K562 (cell line): ENCODE data around the gene KCNK4. TPM values are rescaled to one million over a fixed set of nuclear protein-coding genes. Genes with fewer than 3 reads are reported as not detected.

Experiments
- ARHGAP35 ChIP-seq: fragments of 450-650 bp; IDR thresholded peaks from 2 replicates; pipeline ENCODE4 v1.6.1; 2018; ENCODE audit not compliant: partially characterized antibody
- ARID1B ChIP-seq: fragments of 450-650 bp; IDR thresholded peaks from 2 replicates; pipeline ENCODE4 v1.6.1; 2016; ENCODE audit warnings: antibody characterized with exemption, mild to moderate bottlenecking, inconsistent platforms
- BCL6 ChIP-seq: fragments of 250-450 bp; sonication (Bioruptor Pico); IDR thresholded peaks from 2 replicates; pipeline ENCODE4 v1.4.0; 2020
- DPF2 ChIP-seq: fragments of 450-650 bp; IDR thresholded peaks from 2 replicates; pipeline ENCODE4 v1.6.1; 2016
- EP400 ChIP-seq: fragments of 450-650 bp; IDR thresholded peaks from 2 replicates; pipeline ENCODE4 v1.6.1; 2017; ENCODE audit warnings: antibody characterized with exemption, mild to moderate bottlenecking, moderate library complexity
- ETV6 ChIP-seq, 3 experiments: fragments of 150-350 bp in 1 of 3; sonication (generic) in 1 of 3; formaldehyde crosslinking in 1 of 3; IDR thresholded peaks; 2 replicates each; pipeline versions ENCODE4 v1.6.1 to v1.8.0; 2014 to 2022; ENCODE audit warnings: borderline replicate concordance in 2 of 3, low read depth in 2 of 3, antibody characterized with exemption in 1 of 3, low read length in 1 of 3, mild to moderate bottlenecking in 1 of 3, missing genetic modification reagents in 1 of 3
- GABPB2 ChIP-seq: fragments of 250-450 bp; sonication (Bioruptor Pico); conservative IDR thresholded peaks from 2 replicates; pipeline ENCODE4 v1.5.1; 2021; ENCODE audit warnings: mild to moderate bottlenecking
- GATAD2B ChIP-seq: fragments of 450-650 bp; IDR thresholded peaks from 2 replicates; pipeline ENCODE4 v1.6.1; 2017; ENCODE audit warnings: mild to moderate bottlenecking, borderline replicate concordance
- HLTF ChIP-seq: fragments of 450-650 bp; IDR thresholded peaks from 2 replicates; pipeline ENCODE4 v1.6.1; 2016
- KAT7 ChIP-seq: sonication (generic); formaldehyde crosslinking; IDR thresholded peaks from 2 replicates; pipeline ENCODE4 v1.8.0; 2022; ENCODE audit warnings: missing genetic modification reagents, mild to moderate bottlenecking, borderline replicate concordance
- KDM1A ChIP-seq, 2 experiments: fragments of 450-650 bp; IDR thresholded peaks; 2 replicates each; pipeline ENCODE4 v1.6.1; 2016; ENCODE audit warnings: mild to moderate bottlenecking in 2 of 2
- KLF13 ChIP-seq: fragments of 450-650 bp; IDR thresholded peaks from 2 replicates; pipeline ENCODE4 v1.6.1; 2016; ENCODE audit warnings: missing genetic modification characterization, low read depth, mild to moderate bottlenecking, missing compliant biosample characterization, moderate library complexity, borderline replicate concordance
- MTA1 ChIP-seq: fragments of 450-650 bp; IDR thresholded peaks from 2 replicates; pipeline ENCODE4 v1.6.1; 2017; ENCODE audit warnings: borderline replicate concordance
- NR2C2 ChIP-seq, 2 experiments: fragments of 200-800 bp in 1 of 2; sonication (Bioruptor generic) in 1 of 2; sonication (generic) in 1 of 2; formaldehyde crosslinking in 1 of 2; IDR thresholded peaks; 2 replicates each; pipeline versions ENCODE4 v1.6.1 to v1.8.0; 2016 to 2022; ENCODE audit warnings: mild to moderate bottlenecking in 1 of 2, missing compliant biosample characterization in 1 of 2, missing genetic modification characterization in 1 of 2, missing genetic modification reagents in 1 of 2
- SMARCC2 ChIP-seq: fragments of 450-650 bp; IDR thresholded peaks from 2 replicates; pipeline ENCODE4 v1.6.1; 2017; ENCODE audit warnings: antibody characterized with exemption, moderate library complexity, mild to moderate bottlenecking, low read depth
- SRSF7 ChIP-seq: fragments of 200-400 bp; formaldehyde crosslinking; optimal IDR thresholded peaks from 2 replicates; pipeline ENCODE3; 2017; ENCODE audit warnings: mild to moderate bottlenecking, low read depth, low read length
- TEAD1 ChIP-seq, 2 experiments: fragments of 450-650 bp in 1 of 2; sonication (generic) in 1 of 2; formaldehyde crosslinking; IDR thresholded peaks; 2 replicates each; pipeline versions ENCODE4 v1.4.0 to v1.8.0; 2020 to 2022; ENCODE audit warnings: mild to moderate bottlenecking in 2 of 2, missing genetic modification reagents in 1 of 2
- TRIM24 ChIP-seq, 2 experiments: fragments of 450-650 bp; IDR thresholded peaks; 2 replicates each; pipeline ENCODE4 v1.6.1; 2016
- U2AF1 ChIP-seq: fragments of 200-400 bp; formaldehyde crosslinking; optimal IDR thresholded peaks from 2 replicates; pipeline ENCODE3; 2017; ENCODE audit warnings: mild to moderate bottlenecking, low read depth, low read length, moderate library complexity
- ZNF830 ChIP-seq: fragments of 250-450 bp; sonication (Bioruptor Pico); IDR thresholded peaks from 2 replicates; pipeline ENCODE4 v1.5.0; 2021; ENCODE audit warnings: mild to moderate bottlenecking
- polyA plus RNA-seq, 8 experiments: library from polyadenylated mRNA; depleted of rRNA in 4 of 8; stranded (reverse) in 5 of 8; unstranded in 3 of 8; fragments of >200 nt; fragmentation: Nextera tagmentation in 2 of 8; fragmentation: Illumina TruSeq in 1 of 8; extraction: Ambion mirVana in 2 of 8; extraction: Trizol in 1 of 8; gene quantifications; 2 replicates each; pipeline versions ENCODE4 v1.2.1 to v1.2.3, GENCODE V29; 2011 to 2014; ENCODE audit warnings: inconsistent platforms in 1 of 8, missing spikeins in 1 of 8
- total RNA-seq, 7 experiments: library from RNA; depleted of rRNA in 6 of 7; stranded (reverse); fragments of >200 nt in 6 of 7; fragmentation: Illumina TruSeq in 2 of 7; extraction: Trizol in 2 of 7; gene quantifications; 2 replicates each; pipeline versions ENCODE4 v1.2.1 to v1.2.3, GENCODE V29; 2011 to 2021; ENCODE audit warnings: low replicate concordance in 1 of 7
- TF ChIP-seq, protein P1 (sequence below): sonication (generic); formaldehyde crosslinking; IDR thresholded peaks from 2 replicates; pipeline ENCODE4 v1.8.0; 2022; ENCODE audit warnings: mild to moderate bottlenecking, low read depth, missing genetic modification reagents
- TF ChIP-seq, protein P2 (sequence below), 2 experiments: fragments of 200-800 bp in 1 of 2; sonication (Bioruptor generic) in 1 of 2; sonication (generic) in 1 of 2; formaldehyde crosslinking in 1 of 2; IDR thresholded peaks in 1 of 2; conservative IDR thresholded peaks in 1 of 2; 2 replicates each; pipeline versions ENCODE4 v1.5.0 to v1.6.1; 2016 to 2020; ENCODE audit warnings: missing compliant biosample characterization in 1 of 2, missing genetic modification characterization in 1 of 2, missing genetic modification reagents in 1 of 2

The KCNK4 gene
- total and polyA plus RNA-seq, 9 of the 15 experiments (the other 6 are each of a cell fraction or from before 2014, with no cell fraction given) = not detected

DNA sequence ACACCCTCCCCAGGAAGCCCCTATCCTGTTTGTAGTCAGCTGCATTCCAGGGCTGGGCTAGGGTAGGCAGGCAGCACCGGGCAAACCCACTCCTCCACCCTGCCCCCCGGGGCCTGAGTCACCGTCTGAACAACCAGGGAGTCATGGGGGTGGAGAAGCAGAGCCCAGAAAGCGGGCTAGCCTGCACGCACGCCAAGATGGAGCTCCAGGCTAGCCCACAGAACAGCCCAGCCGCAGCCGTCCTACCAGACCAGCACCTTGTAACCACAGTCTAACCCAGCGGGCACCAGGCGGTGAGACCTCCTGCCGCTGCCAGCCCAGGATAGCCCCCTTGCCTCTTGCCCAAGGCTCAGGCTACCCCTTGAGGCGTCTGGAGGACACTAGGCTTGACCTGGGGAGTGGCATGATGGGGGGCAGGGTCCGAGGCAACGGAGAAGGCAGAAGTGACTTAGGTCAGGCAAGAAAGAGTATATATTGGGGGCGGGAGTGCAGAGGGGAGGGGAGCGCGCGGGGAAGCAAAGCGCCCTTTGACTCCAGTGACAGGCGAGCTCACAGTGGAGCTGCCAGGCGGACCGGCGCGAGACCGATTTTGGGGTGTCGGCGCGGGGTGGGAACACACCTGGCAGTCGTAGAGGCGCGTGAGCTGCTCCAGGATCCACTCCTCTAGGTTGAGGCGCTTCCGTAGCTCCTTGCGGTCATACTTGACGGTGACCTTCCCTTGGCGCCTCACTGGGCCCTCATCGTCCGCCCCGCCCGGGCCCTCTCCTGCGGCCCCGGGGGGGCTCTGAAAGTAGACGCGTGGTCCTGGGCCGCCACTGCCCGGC is 45.1 kb upstream of the KCNK4 start (continued):
- TF ChIP-seq ARHGAP35 (no peak), U2AF1 (no peak), ZNF830 (CRISPR knock-in tag) (no peak), HLTF (peak; percentile 96), BCL6 (CRISPR knock-in tag) (no peak), EP400 (peak; percentile 87), TRIM24 (IDR thresholded peaks at IDR 0.05) (peak in 1 of 2 experiments; percentile 92; a peak in 2 of 4 replicates), SMARCC2 (no peak), GABPB2 (CRISPR knock-in tag) (no peak), KLF13 (tag) (no peak), SRSF7 (no peak), DPF2 (peak; percentile 73), GATAD2B (no peak), TEAD1 (CRISPR knock-in tag; IDR thresholded peaks at IDR 0.05) (peak in 1 of 2 experiments; percentile 85; a peak in 2 of 4 replicates), ETV6 (IDR thresholded peaks at IDR 0.05; ENCODE audit: borderline replicate concordance in 1 of 2, low read depth in 2 of 2, low read length in 1 of 2) (no peak), ETV6 (CRISPR knock-in tag; IDR thresholded peaks at IDR 0.05; ENCODE audit: borderline replicate concordance) (no peak), ARID1B (peak; percentile 70), NR2C2 (CRISPR knock-in tag; IDR thresholded peaks at IDR 0.05) (peak; percentile 59; the same call in 1 of the 2 replicates), NR2C2 (tag; IDR thresholded peaks at IDR 0.05) (peak; percentile 54; the same call in 1 of the 2 replicates), MTA1 (0 out of 2 replicates have a peak, but pooled peaks have one; percentile 30), KDM1A (IDR thresholded peaks at IDR 0.05) (peak in 1 of 2 experiments; percentile 83; a peak in 2 of 4 replicates), KAT7 (CRISPR knock-in tag) (0 out of 2 replicates have a peak, but pooled peaks have one; percentile 55)
- TF ChIP-seq, protein P1, sequence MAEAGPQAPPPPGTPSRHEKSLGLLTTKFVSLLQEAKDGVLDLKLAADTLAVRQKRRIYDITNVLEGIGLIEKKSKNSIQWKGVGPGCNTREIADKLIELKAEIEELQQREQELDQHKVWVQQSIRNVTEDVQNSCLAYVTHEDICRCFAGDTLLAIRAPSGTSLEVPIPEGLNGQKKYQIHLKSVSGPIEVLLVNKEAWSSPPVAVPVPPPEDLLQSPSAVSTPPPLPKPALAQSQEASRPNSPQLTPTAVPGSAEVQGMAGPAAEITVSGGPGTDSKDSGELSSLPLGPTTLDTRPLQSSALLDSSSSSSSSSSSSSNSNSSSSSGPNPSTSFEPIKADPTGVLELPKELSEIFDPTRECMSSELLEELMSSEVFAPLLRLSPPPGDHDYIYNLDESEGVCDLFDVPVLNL (CRISPR knock-in tag) = no peak
- TF ChIP-seq, protein P2, sequence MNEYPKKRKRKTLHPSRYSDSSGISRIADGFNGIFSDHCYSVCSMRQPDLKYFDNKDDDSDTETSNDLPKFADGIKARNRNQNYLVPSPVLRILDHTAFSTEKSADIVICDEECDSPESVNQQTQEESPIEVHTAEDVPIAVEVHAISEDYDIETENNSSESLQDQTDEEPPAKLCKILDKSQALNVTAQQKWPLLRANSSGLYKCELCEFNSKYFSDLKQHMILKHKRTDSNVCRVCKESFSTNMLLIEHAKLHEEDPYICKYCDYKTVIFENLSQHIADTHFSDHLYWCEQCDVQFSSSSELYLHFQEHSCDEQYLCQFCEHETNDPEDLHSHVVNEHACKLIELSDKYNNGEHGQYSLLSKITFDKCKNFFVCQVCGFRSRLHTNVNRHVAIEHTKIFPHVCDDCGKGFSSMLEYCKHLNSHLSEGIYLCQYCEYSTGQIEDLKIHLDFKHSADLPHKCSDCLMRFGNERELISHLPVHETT (CRISPR knock-in tag; conservative IDR thresholded peaks at IDR 0.05 in 1 of 2, IDR thresholded peaks at IDR 0.05 in 1 of 2) = no peak
